ENCODE measurements around the gene ABHD17B.

The ABHD17B gene

GRCh38 chr9:71876106-71876505 lies 34.9 kb downstream of the ABHD17B start:
- DNase-seq = no peak

- no peak for DNase-seq
These were observed 35.6 kb downstream of the ABHD17B start for GRCh38 chr9:71875345-71875744.

GRCh38 chr9:71863631-71864030 lies 47.4 kb downstream of the ABHD17B start:
- DNase-seq = no peak

- no peak for DNase-seq
These were observed 49.4 kb downstream of the ABHD17B start for GRCh38 chr9:71861618-71862017.

- peak; percentile 5 for DNase-seq
These were observed 51.1 kb downstream of the ABHD17B start for GRCh38 chr9:71859939-71860338.

GRCh38 chr9:71858812-71859211 lies 52.2 kb downstream of the ABHD17B start:
- no peak for DNase-seq

- no peak for DNase-seq
These were observed 52.7 kb downstream of the ABHD17B start for GRCh38 chr9:71858102-71858798.

GRCh38 chr9:71857159-71857558 lies 53.8 kb downstream of the ABHD17B start:
- DNase-seq = no peak

GRCh38 chr9:71854811-71855210 lies 56.2 kb downstream of the ABHD17B start:
- peak; percentile 87 for DNase-seq

GRCh38 chr9:71853084-71853483 lies 57.9 kb downstream of the ABHD17B start:
- DNase-seq = no peak

GRCh38 chr9:71850996-71851395 lies 60.0 kb downstream of the ABHD17B start:
- DNase-seq = no peak

- DNase-seq = no peak
These were observed 63.1 kb downstream of the ABHD17B start for GRCh38 chr9:71847892-71848291.

GRCh38 chr9:71844808-71845207 lies 66.2 kb downstream of the ABHD17B start:
- DNase-seq = no peak

GRCh38 chr9:71839668-71840067 lies 71.3 kb downstream of the ABHD17B start:
- no peak for DNase-seq

GRCh38 chr9:71835596-71835995 lies 75.4 kb downstream of the ABHD17B start:
- DNase-seq = no peak

GRCh38 chr9:71830929-71831328 lies 80.1 kb downstream of the ABHD17B start:
- peak; percentile 4 for DNase-seq

GRCh38 chr9:71830153-71830552 lies 80.8 kb downstream of the ABHD17B start:
- no peak for DNase-seq

GRCh38 chr9:71826279-71826678 lies 84.7 kb downstream of the ABHD17B start:
- DNase-seq = no peak

GRCh38 chr9:71824257-71824656 lies 86.7 kb downstream of the ABHD17B start:
- no peak for DNase-seq

GRCh38 chr9:71822935-71823334 lies 88.1 kb downstream of the ABHD17B start:
- no peak for DNase-seq

- no peak for DNase-seq
These were observed 88.5 kb downstream of the ABHD17B start for GRCh38 chr9:71822456-71822855.

GRCh38 chr9:71821405-71821804 lies 89.6 kb downstream of the ABHD17B start:
- no peak for DNase-seq

GRCh38 chr9:71820403-71820921 lies 90.5 kb downstream of the ABHD17B start:
- DNase-seq = no peak

GRCh38 chr9:71819115-71819739 lies 91.8 kb downstream of the ABHD17B start:
- DNase-seq = peak; percentile 11

Measured in NCI-H2171 treated with DMSO at 0.1 percent for 48 hours (cell line).